Naive B cell (primary cell): ENCODE results near the gene MAN1A1. TPM values are rescaled to one million over a fixed set of nuclear protein-coding genes. Genes with fewer than 3 reads are reported as not detected.

Source experiments
- ATAC-seq, 2 donors: fragments of 150-1000 bp; cut with Tn5 transposase; 2 replicates each; pipeline ENCODE4 v1.10.0; 2021; ENCODE audit warnings: low read depth in 2 of 2, mild to moderate bottlenecking in 2 of 2, moderate library complexity in 2 of 2
- DNase-seq: peaks from one replicate; pipeline ENCODE4 v3.0.0; 2022
- H3K27ac Mint-ChIP-seq, 6 donors: one replicate each; pipeline ENCODE4 v1.8.0; 2020 to 2022; ENCODE audit warnings: mild to moderate bottlenecking in 6 of 6, mixed read lengths in 6 of 6, moderate library complexity in 5 of 6, inconsistent platforms in 2 of 6
- H3K27me3 Mint-ChIP-seq, 3 donors: one replicate each; pipeline ENCODE4 v1.8.0; 2021 to 2022; ENCODE audit warnings: mixed read lengths in 3 of 3, mild to moderate bottlenecking in 1 of 3
- H3K36me3 Mint-ChIP-seq, 2 donors: one replicate each; pipeline ENCODE4 v1.8.0; 2020 to 2022; ENCODE audit warnings: mixed read lengths in 2 of 2, inconsistent platforms in 1 of 2, mild to moderate bottlenecking in 1 of 2
- H3K4me1 Mint-ChIP-seq, 3 donors: one replicate each; pipeline ENCODE4 v1.8.0; 2020 to 2022; ENCODE audit warnings: mixed read lengths in 3 of 3, inconsistent platforms in 1 of 3, mild to moderate bottlenecking in 1 of 3, moderate library complexity in 1 of 3
- H3K4me3 Mint-ChIP-seq, 8 donors: one replicate each; pipeline ENCODE4 v1.8.0; 2020 to 2022; ENCODE audit warnings: mild to moderate bottlenecking in 8 of 8, mixed read lengths in 8 of 8, moderate library complexity in 8 of 8, inconsistent platforms in 2 of 8
- H3K9me3 Mint-ChIP-seq, 7 donors: one replicate each; pipeline ENCODE4 v1.8.0; 2020 to 2022; ENCODE audit warnings: mixed read lengths in 7 of 7, mild to moderate bottlenecking in 5 of 7, inconsistent platforms in 2 of 7, moderate library complexity in 1 of 7
- polyA plus RNA-seq, 6 donors: library from polyadenylated mRNA; unstranded; fragments of 300-500 nt; fragmentation: Illumina TruSeq; gene quantifications; one replicate each; pipeline ENCODE4 v1.2.3, GENCODE V29; 2021; ENCODE audit warnings: low read depth in 6 of 6

Gene MAN1A1
- polyA plus RNA-seq, 6 donors from 2014 or later: 14.2 to 23.1 (median 19.0) TPM

DNA sequence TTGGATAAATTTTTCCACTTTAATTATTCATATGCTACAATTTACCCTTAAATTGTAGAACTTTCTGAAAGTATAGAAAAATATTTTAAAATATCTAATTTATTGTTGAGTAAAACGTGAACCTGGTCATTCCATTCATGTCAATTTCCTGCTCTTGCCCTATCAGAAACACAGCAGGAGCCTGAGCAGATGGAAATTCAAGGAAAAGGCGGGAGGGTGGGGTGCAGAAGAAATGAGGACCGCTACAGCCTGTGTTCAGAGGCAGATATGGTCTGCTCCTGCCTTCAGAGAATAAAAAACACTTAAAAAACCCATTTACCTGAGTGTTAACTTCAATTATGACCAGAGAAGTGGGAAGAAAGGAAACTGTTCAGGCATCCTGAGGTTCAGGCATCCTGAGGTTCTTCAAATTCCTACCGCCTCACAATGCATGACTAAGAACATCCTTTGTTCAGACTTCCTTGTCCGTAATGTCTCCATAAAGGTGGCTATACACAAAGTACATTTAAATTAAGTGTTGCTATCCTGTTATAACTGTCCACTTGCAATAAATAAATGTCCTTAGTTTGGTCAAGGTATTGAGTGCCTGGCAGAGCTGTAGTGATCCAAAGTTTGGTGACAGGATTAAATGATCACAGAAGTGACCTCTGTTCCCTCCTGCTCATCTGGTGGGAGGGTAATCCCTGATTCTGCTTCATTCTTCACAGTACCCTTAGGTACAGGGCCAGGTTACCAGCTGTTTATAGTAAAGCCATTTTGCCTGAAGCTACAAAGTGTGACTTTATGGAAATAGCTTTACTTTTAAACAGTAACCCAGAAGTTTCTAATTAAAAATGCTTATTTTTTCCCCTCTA lies 109.1 kb downstream of the MAN1A1 start:
- no peak overlapping the region for H3K4me3 Mint-ChIP-seq
- ATAC-seq: no peak
- no peaks in the 10 kb centered on the region for H3K27me3 Mint-ChIP-seq
- H3K36me3 Mint-ChIP-seq: peaks cover 14% of the 10 kb centered on the region in 2 donors
- no peak overlapping the region for H3K27ac Mint-ChIP-seq
- peaks cover 0 to 3% (median 0%) of the 10 kb centered on the region in 3 donors for H3K4me1 Mint-ChIP-seq
- H3K9me3 Mint-ChIP-seq: peaks cover 0 to 7% (median 0%) of the 10 kb centered on the region in 7 donors
- no peak for DNase-seq

DNA sequence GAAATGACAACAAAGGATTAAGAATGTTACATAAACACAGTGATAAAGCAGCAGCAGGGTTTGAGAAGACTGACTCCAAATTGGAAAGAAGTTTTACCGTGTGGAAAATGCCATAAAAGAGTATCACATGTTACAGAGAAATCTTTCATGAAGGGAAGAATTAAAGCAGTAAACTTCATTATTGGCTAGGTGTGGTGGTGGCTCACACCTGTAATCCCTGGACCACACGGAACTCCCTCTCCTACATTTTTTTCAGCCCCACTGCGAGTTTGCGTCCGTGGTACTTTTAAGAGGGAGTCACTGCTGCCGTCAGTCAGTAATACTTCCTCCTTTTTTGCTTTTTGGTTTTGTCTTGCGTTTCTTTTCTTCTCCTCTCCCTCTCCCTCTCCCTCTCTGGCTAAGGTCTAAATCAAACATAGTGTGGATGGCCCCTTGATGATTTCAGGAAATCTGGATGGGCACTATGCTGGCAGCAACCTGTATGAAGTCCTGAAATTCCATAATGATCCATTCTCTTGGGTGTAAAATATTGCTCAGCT lies 112.3 kb downstream of the MAN1A1 start:
- no peaks in the 10 kb centered on the region for H3K27me3 Mint-ChIP-seq
- ATAC-seq (no peak), DNase-seq (no peak)
- peaks cover 0 to 7% (median 0%) of the 10 kb centered on the region in 7 donors for H3K9me3 Mint-ChIP-seq
- H3K4me3 Mint-ChIP-seq: no peak overlapping the region
- H3K36me3 Mint-ChIP-seq: peaks cover 13 to 14% of the 10 kb centered on the region in 2 donors
- no peaks in the 10 kb centered on the region for H3K4me1 Mint-ChIP-seq
- H3K27ac Mint-ChIP-seq: peak overlapping the region in 1 of 6 donors; percentile 2

DNA sequence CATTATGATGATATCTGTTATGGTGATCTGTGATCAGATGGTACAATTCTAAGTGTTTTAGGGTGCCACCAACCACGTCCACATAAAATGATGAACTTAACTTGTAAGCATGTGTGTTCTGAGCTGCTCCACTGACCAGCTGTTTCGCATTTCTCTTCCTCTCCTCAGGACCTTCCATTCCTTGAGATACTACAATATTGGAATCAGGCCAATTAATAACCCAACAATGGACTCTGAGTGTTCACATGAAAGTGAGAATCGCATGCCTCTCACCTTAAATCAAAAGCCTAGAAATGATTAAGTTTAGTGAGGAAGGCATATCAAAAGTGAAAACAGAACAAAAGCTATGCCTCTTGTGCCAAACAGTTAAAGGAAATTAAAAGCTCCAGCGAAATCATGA lies 114.6 kb downstream of the MAN1A1 start:
- Mint-ChIP-seq H3K36me3 (peaks cover 23 to 24% of the 10 kb centered on the region in 2 donors), H3K4me3 (no peak overlapping the region), H3K9me3 (peaks cover 0 to 7% (median 0%) of the 10 kb centered on the region in 7 donors), H3K27ac (no peak overlapping the region), H3K4me1 (no peaks in the 10 kb centered on the region), H3K27me3 (no peaks in the 10 kb centered on the region)
- ATAC-seq (no peak), DNase-seq (no peak)

DNA sequence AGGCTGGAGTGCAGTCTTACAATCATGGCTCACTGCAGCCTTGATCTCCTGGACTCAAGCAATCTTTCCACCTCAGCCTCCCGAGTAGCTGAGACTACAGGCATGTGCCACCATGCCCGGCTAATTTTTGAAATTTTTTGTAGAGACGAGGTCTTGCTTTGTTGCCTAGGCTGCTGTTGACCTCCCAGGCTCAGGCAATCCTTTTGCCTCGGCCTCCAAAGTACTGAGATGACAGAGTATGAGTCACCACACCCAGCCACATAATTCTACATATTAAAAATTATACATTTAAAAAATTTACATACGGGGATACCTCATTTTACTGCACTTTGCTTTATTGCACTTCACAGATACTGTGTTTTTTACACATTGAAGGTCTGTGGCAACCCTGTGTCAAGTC lies 115.1 kb downstream of the MAN1A1 start:
- H3K36me3 Mint-ChIP-seq: peaks cover 23 to 24% of the 10 kb centered on the region in 2 donors
- no peak overlapping the region for H3K27ac Mint-ChIP-seq
- no peaks in the 10 kb centered on the region for H3K4me1 Mint-ChIP-seq
- ATAC-seq: no peak
- no peaks in the 10 kb centered on the region for H3K27me3 Mint-ChIP-seq
- H3K9me3 Mint-ChIP-seq: peaks cover 0 to 7% (median 0%) of the 10 kb centered on the region in 7 donors
- no peak for DNase-seq
- H3K4me3 Mint-ChIP-seq: no peak overlapping the region

DNA sequence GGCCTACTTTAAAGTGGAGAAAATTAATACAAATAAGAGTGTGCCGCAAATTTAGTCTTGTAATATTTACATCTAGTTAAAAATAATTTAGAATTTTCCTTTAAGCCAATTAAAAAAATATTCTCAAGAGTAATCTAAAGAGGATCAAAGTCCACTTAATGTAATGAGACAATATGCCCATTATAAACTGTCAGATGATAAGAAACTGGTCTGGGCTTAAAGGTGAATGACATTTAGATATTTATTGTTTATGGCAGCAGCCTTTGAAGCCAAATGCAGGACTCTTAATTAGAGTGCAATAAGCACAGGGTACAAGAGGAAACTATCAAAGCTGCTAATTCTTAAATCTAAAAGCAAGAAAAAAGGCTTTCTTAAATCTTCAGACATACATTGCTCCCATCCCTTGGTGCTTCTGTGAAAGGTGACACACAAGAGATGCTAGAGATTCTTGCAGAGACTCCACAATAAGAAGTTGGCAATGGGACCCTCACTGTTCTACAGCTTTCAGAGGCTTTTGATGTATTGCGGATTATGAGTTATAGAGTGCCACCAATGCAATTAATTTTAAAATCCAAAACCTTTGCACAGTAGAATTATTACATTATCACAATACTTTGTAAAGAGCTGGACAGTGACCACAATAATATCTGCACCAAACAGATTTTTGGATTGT lies 116.1 kb downstream of the MAN1A1 start:
- Mint-ChIP-seq H3K27me3 (no peaks in the 10 kb centered on the region), H3K4me1 (no peaks in the 10 kb centered on the region), H3K9me3 (peaks cover 0 to 7% (median 0%) of the 10 kb centered on the region in 7 donors), H3K27ac (peak overlapping the region in 1 of 6 donors; percentile 9), H3K36me3 (peaks cover 23 to 24% of the 10 kb centered on the region in 2 donors), H3K4me3 (no peak overlapping the region)
- ATAC-seq: no peak
- no peak for DNase-seq

DNA sequence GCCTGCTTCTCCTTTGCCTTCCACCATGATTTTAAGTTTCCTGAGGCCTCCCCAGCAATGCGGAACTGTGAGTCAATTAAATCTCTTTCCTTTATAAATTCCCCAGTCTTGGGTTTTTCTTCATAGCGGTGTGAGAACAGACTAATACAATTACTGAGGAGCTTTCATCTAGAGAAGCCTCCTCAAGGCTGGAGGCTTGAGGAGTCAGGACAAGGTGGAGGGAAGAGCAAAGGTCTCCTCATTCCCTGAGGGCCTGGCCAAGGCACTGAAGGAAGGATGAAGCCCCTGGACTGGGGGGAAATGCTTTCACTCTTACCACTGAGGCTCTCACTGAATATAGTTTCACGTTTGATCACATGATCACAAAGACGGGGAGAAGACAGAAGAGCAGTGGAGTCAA lies 118.2 kb downstream of the MAN1A1 start:
- ATAC-seq (no peak), DNase-seq (no peak)
- Mint-ChIP-seq H3K9me3 (peaks cover 0 to 3% (median 0%) of the 10 kb centered on the region in 7 donors), H3K27me3 (no peaks in the 10 kb centered on the region), H3K27ac (no peak overlapping the region), H3K4me1 (peaks cover 0 to under 1% (median under 1%) of the 10 kb centered on the region in 3 donors), H3K4me3 (no peak overlapping the region), H3K36me3 (peaks cover 10 to 17% of the 10 kb centered on the region in 2 donors)

DNA sequence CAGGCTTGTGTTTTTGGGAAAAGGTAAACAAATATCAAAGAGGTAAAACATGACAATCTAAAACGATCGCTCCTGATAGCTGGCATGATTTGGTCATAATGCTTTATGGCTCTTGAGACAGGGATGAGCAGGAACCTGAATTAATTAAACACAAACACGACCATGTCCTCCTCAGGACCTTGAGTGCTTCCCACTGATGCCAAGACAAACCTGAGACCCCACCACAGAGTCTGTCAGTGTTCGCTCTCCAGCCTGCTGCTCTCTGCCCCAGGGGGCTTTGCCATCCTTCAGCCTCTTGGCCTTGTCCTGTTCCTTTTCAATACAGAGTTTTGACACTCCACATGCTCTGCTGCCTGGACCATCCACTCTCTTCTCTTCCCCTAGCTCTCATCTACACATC lies 119.4 kb downstream of the MAN1A1 start:
- H3K27ac Mint-ChIP-seq: peak overlapping the region in 2 of 6 donors; percentile 81 to 86
- no peak for ATAC-seq
- no peaks in the 10 kb centered on the region for H3K27me3 Mint-ChIP-seq

DNA sequence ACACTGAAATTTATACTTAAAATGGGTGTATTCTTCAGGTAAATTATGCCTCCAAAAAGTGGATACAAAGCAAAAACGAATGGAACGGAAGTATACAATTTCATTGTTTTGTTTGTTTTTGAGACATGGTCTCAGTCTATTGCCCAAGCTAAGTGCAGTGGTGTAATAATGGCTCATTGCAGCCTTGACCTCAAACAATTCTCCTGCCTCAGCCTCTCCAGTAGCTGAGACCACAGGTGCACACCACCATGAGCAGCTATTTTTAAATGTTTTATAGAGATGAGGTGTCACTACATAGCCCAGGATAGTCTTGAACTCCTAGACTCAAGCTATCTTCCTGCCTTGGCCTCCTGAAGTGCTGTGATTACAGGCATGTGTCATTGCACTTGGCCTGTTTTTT lies 122.2 kb downstream of the MAN1A1 start:
- DNase-seq: no peak
- no peak for ATAC-seq
- no peak overlapping the region for H3K4me3 Mint-ChIP-seq
- H3K9me3 Mint-ChIP-seq: peaks cover 0 to 2% (median 0%) of the 10 kb centered on the region in 7 donors
- peaks cover 10 to 14% of the 10 kb centered on the region in 2 donors for H3K36me3 Mint-ChIP-seq
- no peak overlapping the region for H3K27ac Mint-ChIP-seq
- H3K27me3 Mint-ChIP-seq: no peaks in the 10 kb centered on the region
- peaks cover 0 to 9% (median 6%) of the 10 kb centered on the region in 3 donors for H3K4me1 Mint-ChIP-seq

More for the DNA sequence above, 119.4 kb downstream of the MAN1A1 start:
- Mint-ChIP-seq H3K4me1 (peaks cover 0 to 6% (median 6%) of the 10 kb centered on the region in 3 donors), H3K36me3 (peaks cover 10 to 15% of the 10 kb centered on the region in 2 donors), H3K4me3 (peak overlapping the region in 2 of 8 donors; percentile 52 to 53), H3K9me3 (peaks cover 0 to under 1% (median 0%) of the 10 kb centered on the region in 7 donors)
- DNase-seq: no peak

DNA sequence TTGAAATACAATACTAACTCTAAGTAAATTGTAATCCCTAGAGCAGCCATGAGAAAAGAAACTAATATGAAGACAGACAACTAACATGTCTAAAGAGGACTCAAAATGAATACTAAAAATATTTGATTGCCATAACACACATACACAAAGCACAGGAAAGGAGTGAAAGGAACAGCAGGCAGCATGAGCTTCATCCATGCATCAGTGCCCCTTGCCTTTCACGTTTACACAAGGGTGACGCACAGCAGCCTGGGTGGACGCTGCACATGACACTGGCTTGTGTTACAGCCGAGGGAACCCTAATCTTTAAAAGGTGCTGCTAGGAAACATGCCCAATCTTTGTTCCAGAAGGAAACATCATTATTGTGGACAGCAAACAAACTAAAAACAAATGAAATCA lies 123.5 kb downstream of the MAN1A1 start:
- peak; percentile 59 to 71 for ATAC-seq
- Mint-ChIP-seq H3K9me3 (peaks cover 0 to 2% (median 0%) of the 10 kb centered on the region in 7 donors), H3K27me3 (no peaks in the 10 kb centered on the region), H3K4me1 (peaks cover 0 to 9% (median 6%) of the 10 kb centered on the region in 3 donors), H3K36me3 (peaks cover 4 to 14% of the 10 kb centered on the region in 2 donors), H3K4me3 (no peak overlapping the region), H3K27ac (peak overlapping the region in 1 of 6 donors; percentile 65)
- no peak for DNase-seq

DNA sequence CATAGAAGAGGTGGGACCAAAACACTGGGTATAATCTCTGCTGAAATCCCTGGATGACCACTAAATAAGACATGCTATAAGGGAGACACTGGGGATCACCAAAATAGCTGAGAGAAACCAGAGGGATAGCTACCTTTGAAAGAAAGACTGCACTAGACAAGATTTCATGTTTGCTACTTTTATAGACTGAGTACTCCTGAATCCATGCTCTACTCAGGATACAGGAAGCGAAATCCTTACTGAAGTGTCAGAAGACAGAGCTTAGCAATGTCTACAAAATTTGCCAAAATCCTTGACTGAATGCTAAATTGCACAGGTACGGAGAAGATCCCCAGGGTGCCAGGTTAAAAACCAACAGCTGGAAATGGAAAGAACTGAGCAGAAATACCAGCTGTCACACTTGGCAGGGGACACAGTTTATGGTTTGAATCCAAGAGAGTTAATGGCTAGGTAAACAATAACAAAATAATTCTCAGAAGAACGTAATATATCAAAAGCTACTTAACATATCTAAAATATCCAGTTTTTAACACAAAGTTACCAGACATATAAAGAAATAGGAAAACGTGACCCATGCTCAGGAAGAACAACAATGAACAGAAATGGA lies 125.4 kb downstream of the MAN1A1 start:
- peaks cover 0 to 4% of the 10 kb centered on the region in 2 donors for H3K36me3 Mint-ChIP-seq
- no peak for ATAC-seq
- peaks cover 0 to 9% (median 6%) of the 10 kb centered on the region in 3 donors for H3K4me1 Mint-ChIP-seq
- peak overlapping the region in 1 of 8 donors; percentile 22 for H3K4me3 Mint-ChIP-seq
- DNase-seq: no peak
- no peak overlapping the region for H3K27ac Mint-ChIP-seq
- no peaks in the 10 kb centered on the region for H3K27me3 Mint-ChIP-seq
- peaks cover 0 to 2% (median 0%) of the 10 kb centered on the region in 7 donors for H3K9me3 Mint-ChIP-seq

DNA sequence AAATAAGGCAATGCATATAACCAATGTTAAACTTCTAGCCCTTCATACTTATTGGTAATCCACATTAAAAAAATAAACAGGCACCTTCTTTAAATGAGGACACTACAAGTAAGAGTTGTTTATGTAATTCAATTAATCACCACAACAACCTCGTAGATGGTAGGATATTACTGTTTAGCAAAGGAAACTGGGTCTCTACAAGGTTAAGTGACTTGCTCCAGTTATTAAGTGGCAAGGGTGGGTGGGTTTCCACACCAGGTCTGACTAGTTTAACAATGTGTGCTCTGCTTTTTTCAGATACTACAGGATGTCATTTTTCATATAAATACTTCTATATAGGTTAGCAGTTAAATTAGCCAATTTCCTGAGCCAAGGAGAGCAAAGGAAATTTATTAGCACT lies 129.1 kb downstream of the MAN1A1 start:
- Mint-ChIP-seq H3K4me3 (no peak overlapping the region), H3K27ac (no peak overlapping the region), H3K9me3 (peaks cover 0 to 2% (median 0%) of the 10 kb centered on the region in 7 donors), H3K36me3 (peaks cover 0 to 4% of the 10 kb centered on the region in 2 donors), H3K4me1 (peaks cover 0 to 3% (median 0%) of the 10 kb centered on the region in 3 donors), H3K27me3 (no peaks in the 10 kb centered on the region)
- ATAC-seq: no peak
- no peak for DNase-seq

DNA sequence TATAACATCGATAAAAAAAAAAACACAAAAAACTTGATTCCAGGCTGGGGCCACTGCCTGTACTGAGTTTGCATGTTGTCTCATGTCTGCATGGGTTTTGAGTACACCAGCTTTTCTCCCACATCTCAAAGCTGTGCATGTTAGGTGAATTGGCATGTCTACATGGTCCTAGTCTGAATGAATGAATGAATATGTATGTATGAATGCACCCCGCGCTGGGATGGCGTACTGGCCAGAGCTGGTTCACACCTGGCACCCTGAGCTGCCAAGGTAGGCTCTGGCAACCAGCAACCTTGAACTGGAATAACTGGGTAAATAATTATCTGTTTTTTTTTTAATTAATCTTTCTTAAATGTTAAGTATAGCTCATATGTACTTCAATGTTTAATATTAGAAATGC lies 131.0 kb downstream of the MAN1A1 start:
- peaks cover 0 to 4% of the 10 kb centered on the region in 2 donors for H3K36me3 Mint-ChIP-seq
- H3K4me1 Mint-ChIP-seq: peaks cover 0 to 3% (median 3%) of the 10 kb centered on the region in 3 donors
- H3K27ac Mint-ChIP-seq: no peak overlapping the region
- H3K27me3 Mint-ChIP-seq: no peaks in the 10 kb centered on the region
- no peak overlapping the region for H3K4me3 Mint-ChIP-seq
- no peak for ATAC-seq
- DNase-seq: no peak
- no peaks in the 10 kb centered on the region for H3K9me3 Mint-ChIP-seq
